Measurements from ENCODE around the gene ICAM3. TPM values are rescaled to one million over a fixed set of nuclear protein-coding genes. Genes with fewer than 3 reads are reported as not detected.

Gene ICAM3
- total RNA-seq, 2 donors from 2014 or later, result 2.1 to 5.9 TPM

DNA sequence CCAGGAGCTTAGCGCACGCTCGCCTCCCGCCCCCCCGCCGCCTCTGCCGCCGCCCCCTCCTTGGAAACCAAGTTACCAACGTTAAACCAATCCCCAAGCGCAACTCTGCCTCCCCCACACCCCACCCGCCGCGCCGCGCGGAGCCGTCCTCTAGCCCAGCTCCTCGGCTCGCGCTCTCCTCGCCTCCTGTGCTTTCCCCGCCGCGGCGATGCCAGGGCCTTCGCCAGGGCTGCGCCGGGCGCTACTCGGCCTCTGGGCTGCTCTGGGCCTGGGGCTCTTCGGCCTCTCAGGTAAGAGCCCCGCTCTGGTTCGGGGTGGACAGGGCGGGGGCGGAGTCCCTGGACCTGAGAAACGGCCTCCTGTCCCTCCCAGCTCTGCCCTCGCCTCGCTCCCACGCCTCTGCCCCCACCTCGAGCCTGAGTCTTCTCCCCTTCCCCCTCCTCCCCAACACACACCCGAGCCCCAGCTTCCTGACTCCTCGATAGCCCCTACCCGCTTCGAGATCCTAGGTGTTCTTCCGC lies 49.5 kb downstream of the ICAM3 start, which contains the start of gene ICAM5:
ICAM5 (plus strand) TSS at position 117 of the 521 bp plus-strand sequence; CDS start at position 209, 92 bp downstream.
- intact Hi-C loops (cut with DNase I), result no loop called here
- no peak within 1 kb of the TSS for H3K4me3 ChIP-seq
- DNase-seq (no peak), ATAC-seq (no peak)
- H3K36me3 ChIP-seq (replicated peaks in 1 of 2; ENCODE audit: insufficient read depth in 1 of 2, low read depth in 2 of 2), result peaks cover 0 to 2% of the 10 kb centered on the region in 2 donors
- H3K9me3 ChIP-seq, result no peaks in the 10 kb centered on the region
- no peak for TF ChIP-seq POLR2A (IDR thresholded peaks at IDR 0.05)
- TF ChIP-seq, protein P1, sequence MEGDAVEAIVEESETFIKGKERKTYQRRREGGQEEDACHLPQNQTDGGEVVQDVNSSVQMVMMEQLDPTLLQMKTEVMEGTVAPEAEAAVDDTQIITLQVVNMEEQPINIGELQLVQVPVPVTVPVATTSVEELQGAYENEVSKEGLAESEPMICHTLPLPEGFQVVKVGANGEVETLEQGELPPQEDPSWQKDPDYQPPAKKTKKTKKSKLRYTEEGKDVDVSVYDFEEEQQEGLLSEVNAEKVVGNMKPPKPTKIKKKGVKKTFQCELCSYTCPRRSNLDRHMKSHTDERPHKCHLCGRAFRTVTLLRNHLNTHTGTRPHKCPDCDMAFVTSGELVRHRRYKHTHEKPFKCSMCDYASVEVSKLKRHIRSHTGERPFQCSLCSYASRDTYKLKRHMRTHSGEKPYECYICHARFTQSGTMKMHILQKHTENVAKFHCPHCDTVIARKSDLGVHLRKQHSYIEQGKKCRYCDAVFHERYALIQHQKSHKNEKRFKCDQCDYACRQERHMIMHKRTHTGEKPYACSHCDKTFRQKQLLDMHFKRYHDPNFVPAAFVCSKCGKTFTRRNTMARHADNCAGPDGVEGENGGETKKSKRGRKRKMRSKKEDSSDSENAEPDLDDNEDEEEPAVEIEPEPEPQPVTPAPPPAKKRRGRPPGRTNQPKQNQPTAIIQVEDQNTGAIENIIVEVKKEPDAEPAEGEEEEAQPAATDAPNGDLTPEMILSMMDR (IDR thresholded peaks at IDR 0.05), result no peak
- WGBS, 2 donors, result 0 to 2% methylated on average over 7 to 23 of the region's 45 CpGs
- H3K27me3 ChIP-seq, result peaks cover 0 to 63% of the 10 kb centered on the region in 2 donors
- peaks cover 63% of the 10 kb centered on the region for H3K4me1 ChIP-seq
- H3K27ac ChIP-seq, result no peak within 1 kb of the TSS

DNA sequence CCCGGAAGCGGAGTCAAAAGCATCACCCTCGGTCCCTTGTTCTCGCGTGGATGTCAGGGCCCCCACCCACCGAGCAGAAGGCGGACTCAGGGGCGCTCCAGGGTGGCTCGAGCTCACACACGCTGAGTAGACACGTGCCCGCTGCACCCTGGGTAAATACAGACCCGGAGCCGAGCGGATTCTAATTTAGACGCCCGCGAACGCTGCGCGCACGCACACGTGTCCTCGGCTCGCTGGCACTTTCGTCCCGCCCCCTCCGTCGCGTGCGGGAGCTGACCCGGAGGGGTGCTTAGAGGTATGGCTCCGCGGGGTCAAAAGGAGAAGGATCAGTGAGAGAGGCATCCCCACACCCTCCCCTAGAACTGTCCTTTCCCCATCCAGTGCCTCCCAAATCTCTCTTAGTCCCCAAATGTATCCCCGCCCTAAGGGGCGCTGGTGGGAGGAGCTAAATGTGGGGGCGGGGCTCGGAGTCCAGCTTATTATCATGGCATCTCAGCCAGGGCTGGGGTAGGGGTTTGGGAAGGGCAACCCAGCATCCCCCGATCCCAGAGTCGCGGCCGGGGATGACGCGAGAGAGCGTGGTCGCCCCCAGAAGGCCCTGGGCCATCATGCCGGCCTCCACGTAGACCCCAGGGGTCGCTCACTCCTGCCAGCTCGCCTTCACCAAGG lies 50.1 kb downstream of the ICAM3 start:
- TF ChIP-seq POLR2A (IDR thresholded peaks at IDR 0.05), result no peak
- TF ChIP-seq, protein P1 (IDR thresholded peaks at IDR 0.05), result no peak
- intact Hi-C loops (cut with DNase I), result no loop called here
- Histone ChIP-seq H3K4me3 (no peak overlapping the region), H3K36me3 (replicated peaks in 1 of 2; ENCODE audit: insufficient read depth in 1 of 2, low read depth in 2 of 2) (peaks cover 0 to 2% of the 10 kb centered on the region in 2 donors), H3K27ac (no peak overlapping the region), H3K27me3 (peaks cover 0 to 57% of the 10 kb centered on the region in 2 donors), H3K9me3 (no peaks in the 10 kb centered on the region), H3K4me1 (peaks cover 62% of the 10 kb centered on the region)
- DNase-seq, result no peak
- ATAC-seq, result no peak
- WGBS, 2 donors, result 0 to 1% methylated on average over 7 to 41 of the region's 50 CpGs

DNA sequence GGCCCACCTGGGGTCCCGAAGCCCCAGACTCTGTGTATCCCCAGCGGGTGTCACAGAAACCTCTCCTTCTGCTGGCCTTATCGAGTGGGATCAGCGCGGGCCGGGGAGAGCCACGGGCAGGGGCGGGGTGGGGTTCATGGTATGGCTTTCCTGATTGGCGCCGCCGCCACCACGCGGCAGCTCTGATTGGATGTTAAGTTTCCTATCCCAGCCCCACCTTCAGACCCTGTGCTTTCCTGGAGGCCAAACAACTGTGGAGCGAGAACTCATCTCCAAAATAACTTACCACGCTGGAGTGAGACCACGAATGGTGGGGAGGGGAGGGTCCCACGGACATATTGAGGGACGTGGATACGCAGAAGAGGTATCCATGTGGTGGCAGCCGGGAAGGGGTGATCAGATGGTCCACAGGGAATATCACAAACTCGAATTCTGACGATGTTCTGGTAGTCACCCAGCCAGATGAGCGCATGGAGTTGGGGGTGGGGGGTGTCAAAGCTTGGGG lies 50.7 kb downstream of the ICAM3 start:
- WGBS, 2 donors, result 3 to 5% methylated on average over 16 to 23 of the region's 23 CpGs
- DNase-seq (no peak), ATAC-seq (no peak)

DNA sequence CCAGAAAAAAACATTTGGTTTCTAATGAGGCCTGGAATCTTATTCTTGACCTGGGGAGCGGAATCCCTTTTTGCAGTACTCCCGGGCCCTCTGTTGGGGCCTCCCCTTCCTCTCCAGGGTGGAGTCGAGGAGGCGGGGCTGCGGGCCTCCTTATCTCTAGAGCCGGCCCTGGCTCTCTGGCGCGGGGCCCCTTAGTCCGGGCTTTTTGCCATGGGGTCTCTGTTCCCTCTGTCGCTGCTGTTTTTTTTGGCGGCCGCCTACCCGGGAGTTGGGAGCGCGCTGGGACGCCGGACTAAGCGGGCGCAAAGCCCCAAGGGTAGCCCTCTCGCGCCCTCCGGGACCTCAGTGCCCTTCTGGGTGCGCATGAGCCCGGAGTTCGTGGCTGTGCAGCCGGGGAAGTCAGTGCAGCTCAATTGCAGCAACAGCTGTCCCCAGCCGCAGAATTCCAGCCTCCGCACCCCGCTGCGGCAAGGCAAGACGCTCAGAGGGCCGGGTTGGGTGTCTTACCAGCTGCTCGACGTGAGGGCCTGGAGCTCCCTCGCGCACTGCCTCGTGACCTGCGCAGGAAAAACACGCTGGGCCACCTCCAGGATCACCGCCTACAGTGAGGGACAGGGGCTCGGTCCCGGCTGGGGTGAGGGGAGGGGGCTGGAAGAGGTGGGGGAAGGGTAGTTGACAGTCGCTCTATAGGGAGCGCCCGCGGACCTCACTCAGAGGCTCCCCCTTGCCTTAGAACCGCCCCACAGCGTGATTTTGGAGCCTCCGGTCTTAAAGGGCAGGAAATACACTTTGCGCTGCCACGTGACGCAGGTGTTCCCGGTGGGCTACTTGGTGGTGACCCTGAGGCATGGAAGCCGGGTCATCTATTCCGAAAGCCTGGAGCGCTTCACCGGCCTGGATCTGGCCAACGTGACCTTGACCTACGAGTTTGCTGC lies 52.4 kb downstream of the ICAM3 start, which contains the start of gene ICAM4:
ICAM4 (plus strand) TSS at position 153 of the 935 bp plus-strand sequence; CDS start at position 211, 58 bp downstream.
- peaks cover 52% of the 10 kb centered on the region for H3K4me1 ChIP-seq
- TF ChIP-seq, protein P1 (IDR thresholded peaks at IDR 0.05), result no peak
- peak in 1 of 3 donors; percentile 11 for TF ChIP-seq POLR2A (IDR thresholded peaks at IDR 0.05)
- H3K9me3 ChIP-seq, result no peaks in the 10 kb centered on the region
- intact Hi-C loops (cut with DNase I), result no loop called here
- ATAC-seq, result peak; percentile 19
- H3K27ac ChIP-seq, result peak within 1 kb of the TSS in 1 of 4 donors; percentile 23
- peaks cover 0 to 5% of the 10 kb centered on the region in 2 donors for H3K36me3 ChIP-seq (replicated peaks in 1 of 2; ENCODE audit: insufficient read depth in 1 of 2, low read depth in 2 of 2)
- DNase-seq, result peak in 3 of 4 donors; percentile 42 to 63 (median 48)
- H3K4me3 ChIP-seq, result no peak within 1 kb of the TSS
- WGBS, 2 donors, result 3 to 12% methylated on average over 8 to 59 of the region's 59 CpGs
- peaks cover 0 to 36% of the 10 kb centered on the region in 2 donors for H3K27me3 ChIP-seq

More for the DNA sequence above, 50.7 kb downstream of the ICAM3 start:
- Histone ChIP-seq H3K27me3 (peaks cover 0 to 52% of the 10 kb centered on the region in 2 donors), H3K4me3 (no peak overlapping the region), H3K9me3 (no peaks in the 10 kb centered on the region), H3K27ac (no peak overlapping the region), H3K4me1 (peaks cover 62% of the 10 kb centered on the region), H3K36me3 (replicated peaks in 1 of 2; ENCODE audit: insufficient read depth in 1 of 2, low read depth in 2 of 2) (peaks cover 0 to 5% of the 10 kb centered on the region in 2 donors)
- intact Hi-C loops (cut with DNase I), result no loop called here
- no peak for TF ChIP-seq POLR2A (IDR thresholded peaks at IDR 0.05)
- TF ChIP-seq, protein P1 (IDR thresholded peaks at IDR 0.05), result no peak
